BJ (cell line): ENCODE data around the gene TBX15. TPM values are rescaled to one million over a fixed set of nuclear protein-coding genes. Genes with fewer than 3 reads are reported as not detected.
A peak's percentile ranks its signal among the peaks of the same experiment; 100 is the strongest.

Experiments
- CTCF ChIA-PET: fragments of 350-600 bp; formaldehyde crosslinking; extraction: SDS; loops from one replicate; lab custom pipeline; 2021; ENCODE audit warnings: antibody characterized with exemption, inconsistent platforms; lab: Yijun Ruan, JAX
- POLR2A ChIA-PET: fragments of 300-600 bp; sonication (Branson Sonifier 250); formaldehyde crosslinking; extraction: SDS; loops from one replicate; lab custom pipeline; 2021; ENCODE audit warnings: antibody characterized with exemption; lab: Charles Lee
- DNase-seq: peaks from one replicate; pipeline ENCODE4 v3.0.0-alpha.2; 2011; ENCODE audit warnings: low read depth
- H3K27me3 ChIP-seq: 2 replicates; pipeline ENCODE4 v1.6.0; 2011; ENCODE audit warnings: low read length; ENCODE audit not compliant: control insufficient read depth, insufficient read depth
- H3K36me3 ChIP-seq: 2 replicates; pipeline ENCODE4 v1.5.1; 2011; ENCODE audit warnings: low read length; ENCODE audit not compliant: control insufficient read depth, insufficient read depth
- H3K4me3 ChIP-seq: 2 replicates; pipeline ENCODE4 v1.5.1; 2011; ENCODE audit warnings: low read depth, mild to moderate bottlenecking, control low read depth, low read length
- polyA plus RNA-seq: library from polyadenylated mRNA; depleted of rRNA; stranded (reverse); fragments of >200 nt; gene quantifications from 2 replicates; pipeline ENCODE4 v1.2.3, GENCODE V29; 2011
- TF ChIP-seq, protein P1 (sequence below): IDR thresholded peaks from 2 replicates; pipeline ENCODE4 v1.5.1; 2011; ENCODE audit warnings: low read depth, mild to moderate bottlenecking, control low read depth, inconsistent platforms, low read length, moderate library complexity; ENCODE audit not compliant: insufficient read depth

The TBX15 gene
- polyA plus RNA-seq, 1 experiment: 14.8 TPM

DNA sequence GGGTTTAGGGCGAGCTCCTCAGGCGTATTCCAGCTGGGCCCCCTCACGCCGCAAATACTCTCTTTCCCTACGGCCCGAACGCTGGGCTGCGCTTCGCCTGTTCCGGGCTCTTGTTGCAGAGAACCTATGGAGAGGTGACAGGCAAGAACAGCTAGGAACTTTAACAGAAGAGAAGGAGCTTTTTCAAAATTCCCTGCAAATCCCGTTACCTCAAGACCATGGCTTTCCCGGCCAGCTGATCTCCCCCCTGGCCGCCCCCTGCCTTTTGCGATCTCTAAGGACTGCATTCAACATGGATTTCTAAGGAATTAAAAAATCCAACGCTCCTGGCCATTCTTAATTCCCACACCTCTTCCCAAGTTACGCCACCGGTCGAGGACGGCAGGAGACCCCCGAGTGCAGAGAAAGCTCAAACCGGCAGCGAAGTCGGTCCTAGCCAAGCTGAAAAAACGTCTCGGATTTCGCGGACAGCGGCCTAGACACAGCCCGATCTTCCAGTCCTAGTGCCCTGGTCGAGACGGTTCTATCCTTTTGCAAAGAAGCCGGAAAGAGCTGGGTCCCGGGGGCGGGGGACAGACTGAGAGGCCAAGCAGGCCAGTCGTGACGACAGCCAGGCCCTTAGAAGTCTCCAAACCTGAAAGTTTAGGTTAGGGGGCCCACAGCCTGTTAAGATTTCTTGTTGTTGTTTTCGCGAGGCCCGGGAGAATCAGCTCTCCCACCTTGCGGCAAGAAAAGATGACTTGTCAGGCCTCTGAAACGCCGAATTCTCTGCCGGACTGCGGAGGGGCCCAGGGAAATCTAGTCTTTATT is 1.1 kb upstream of the TBX15 start:
- no peak overlapping the region for H3K4me3 ChIP-seq
- ChIA-PET POLR2A (no interaction called here), CTCF (no interaction called here)
- H3K27me3 ChIP-seq: peaks cover 1% of the 10 kb centered on the region
- TF ChIP-seq, protein P1, sequence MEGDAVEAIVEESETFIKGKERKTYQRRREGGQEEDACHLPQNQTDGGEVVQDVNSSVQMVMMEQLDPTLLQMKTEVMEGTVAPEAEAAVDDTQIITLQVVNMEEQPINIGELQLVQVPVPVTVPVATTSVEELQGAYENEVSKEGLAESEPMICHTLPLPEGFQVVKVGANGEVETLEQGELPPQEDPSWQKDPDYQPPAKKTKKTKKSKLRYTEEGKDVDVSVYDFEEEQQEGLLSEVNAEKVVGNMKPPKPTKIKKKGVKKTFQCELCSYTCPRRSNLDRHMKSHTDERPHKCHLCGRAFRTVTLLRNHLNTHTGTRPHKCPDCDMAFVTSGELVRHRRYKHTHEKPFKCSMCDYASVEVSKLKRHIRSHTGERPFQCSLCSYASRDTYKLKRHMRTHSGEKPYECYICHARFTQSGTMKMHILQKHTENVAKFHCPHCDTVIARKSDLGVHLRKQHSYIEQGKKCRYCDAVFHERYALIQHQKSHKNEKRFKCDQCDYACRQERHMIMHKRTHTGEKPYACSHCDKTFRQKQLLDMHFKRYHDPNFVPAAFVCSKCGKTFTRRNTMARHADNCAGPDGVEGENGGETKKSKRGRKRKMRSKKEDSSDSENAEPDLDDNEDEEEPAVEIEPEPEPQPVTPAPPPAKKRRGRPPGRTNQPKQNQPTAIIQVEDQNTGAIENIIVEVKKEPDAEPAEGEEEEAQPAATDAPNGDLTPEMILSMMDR: no peak
- no peak for DNase-seq
- H3K36me3 ChIP-seq: no peaks in the 10 kb centered on the region

DNA sequence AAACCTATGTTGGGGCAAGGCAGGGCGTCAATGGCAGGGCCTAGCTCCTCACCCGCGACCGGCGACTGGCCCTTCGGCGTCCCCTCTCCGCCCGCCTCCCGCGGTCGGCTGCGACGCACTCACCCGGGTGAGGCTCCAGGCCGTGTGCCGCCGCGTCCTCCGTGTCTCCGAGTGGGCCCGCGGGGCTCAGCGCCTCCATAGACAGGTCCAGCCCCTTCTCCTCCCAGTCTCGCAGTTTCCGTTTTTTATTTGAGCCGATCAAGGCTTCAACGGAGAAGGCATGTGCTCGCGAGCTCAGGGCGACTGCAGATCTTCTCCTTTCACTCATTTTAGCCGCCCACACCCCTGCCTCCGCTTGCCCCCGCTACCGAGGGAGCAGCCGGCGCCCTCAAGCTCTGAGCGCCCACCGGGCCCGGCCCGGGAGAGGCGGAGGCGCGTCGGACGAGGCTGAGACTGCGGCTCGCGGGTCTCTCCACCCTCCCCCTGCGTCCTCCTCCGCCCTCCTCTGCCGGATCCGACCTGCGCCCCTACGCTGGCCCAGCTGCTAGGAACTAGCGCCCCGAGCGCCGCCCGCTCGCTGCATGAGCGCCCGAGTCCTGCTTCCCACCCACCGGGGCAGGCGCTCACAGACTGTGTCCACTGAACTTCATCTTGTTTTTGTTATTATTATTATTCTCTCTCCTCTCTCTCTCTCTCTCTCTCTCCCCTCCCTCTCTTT is 516 bp downstream of the TBX15 start:
- POLR2A ChIA-PET: interaction anchor here (0.5 kb wide), 1 partner anchor 10 kb away, joined by 3 read pairs; no protein-coding TSS in a partner anchor
- no peak for DNase-seq
- H3K36me3 ChIP-seq: no peaks in the 10 kb centered on the region
- H3K4me3 ChIP-seq: peak overlapping the region; percentile 67
- TF ChIP-seq, protein P1: no peak
- CTCF ChIA-PET: interaction anchor here (0.6 to 1.5 kb wide), 4 partner anchors 10 to 112 kb away, joined by 3 to 4 read pairs (median 4); no protein-coding TSS in a partner anchor
- H3K27me3 ChIP-seq: peaks cover 1% of the 10 kb centered on the region

DNA sequence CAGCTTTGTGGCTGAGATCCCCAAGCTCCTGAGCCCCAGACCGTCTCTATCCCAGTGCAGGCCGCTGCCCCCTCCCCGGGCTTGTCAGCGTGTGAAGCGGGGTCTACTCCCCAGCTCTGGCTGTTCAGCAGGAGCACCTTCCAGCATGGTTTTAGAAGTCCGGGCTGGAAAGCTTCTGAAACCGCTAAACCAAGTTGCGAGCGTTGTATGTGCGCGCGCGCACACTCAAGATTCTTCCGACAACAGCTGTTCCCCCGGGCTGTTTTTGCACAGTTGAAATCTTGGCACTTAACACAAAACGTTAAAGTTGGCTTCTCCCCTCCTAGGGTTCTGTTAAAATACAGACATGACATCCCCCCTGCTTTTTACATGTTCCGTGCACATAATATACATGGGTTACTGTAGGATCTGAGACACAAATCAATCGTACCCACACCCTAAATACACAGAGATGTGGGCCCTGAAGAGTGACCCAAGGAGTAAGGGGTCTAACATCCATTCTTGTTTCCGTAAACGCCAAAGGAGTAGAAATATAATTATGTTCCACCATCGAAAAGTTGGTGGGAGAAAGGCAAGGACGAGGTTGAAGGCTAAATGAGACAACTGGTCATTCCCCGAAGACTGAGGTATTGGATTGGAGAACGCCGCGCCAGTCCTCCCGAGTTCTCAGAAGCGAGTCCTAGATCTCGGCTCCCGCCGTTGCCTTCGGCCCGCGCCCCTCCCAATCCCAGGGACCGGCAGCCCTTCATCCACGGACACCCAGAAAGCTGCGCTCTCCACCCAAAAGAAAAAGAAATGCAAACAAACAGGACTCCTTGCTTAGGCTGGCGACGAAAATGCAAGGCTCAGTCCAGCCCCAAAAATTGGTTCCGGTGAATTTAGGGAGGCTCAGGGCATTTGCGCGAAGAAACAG is 1.3 kb downstream of the TBX15 start:
- TF ChIP-seq, protein P1: no peak
- DNase-seq: no peak
- ChIA-PET POLR2A (interaction anchor here (0.6 kb wide), 1 partner anchor 94 kb away, joined by 3 read pairs; no protein-coding TSS in a partner anchor), CTCF (interaction anchor here (0.6 to 1.9 kb wide), 6 partner anchors 9 to 113 kb away, joined by 3 to 8 read pairs (median 4); no protein-coding TSS in a partner anchor)
- H3K27me3 ChIP-seq: peaks cover 1% of the 10 kb centered on the region
- peak overlapping the region; percentile 67 for H3K4me3 ChIP-seq
- H3K36me3 ChIP-seq: no peaks in the 10 kb centered on the region

DNA sequence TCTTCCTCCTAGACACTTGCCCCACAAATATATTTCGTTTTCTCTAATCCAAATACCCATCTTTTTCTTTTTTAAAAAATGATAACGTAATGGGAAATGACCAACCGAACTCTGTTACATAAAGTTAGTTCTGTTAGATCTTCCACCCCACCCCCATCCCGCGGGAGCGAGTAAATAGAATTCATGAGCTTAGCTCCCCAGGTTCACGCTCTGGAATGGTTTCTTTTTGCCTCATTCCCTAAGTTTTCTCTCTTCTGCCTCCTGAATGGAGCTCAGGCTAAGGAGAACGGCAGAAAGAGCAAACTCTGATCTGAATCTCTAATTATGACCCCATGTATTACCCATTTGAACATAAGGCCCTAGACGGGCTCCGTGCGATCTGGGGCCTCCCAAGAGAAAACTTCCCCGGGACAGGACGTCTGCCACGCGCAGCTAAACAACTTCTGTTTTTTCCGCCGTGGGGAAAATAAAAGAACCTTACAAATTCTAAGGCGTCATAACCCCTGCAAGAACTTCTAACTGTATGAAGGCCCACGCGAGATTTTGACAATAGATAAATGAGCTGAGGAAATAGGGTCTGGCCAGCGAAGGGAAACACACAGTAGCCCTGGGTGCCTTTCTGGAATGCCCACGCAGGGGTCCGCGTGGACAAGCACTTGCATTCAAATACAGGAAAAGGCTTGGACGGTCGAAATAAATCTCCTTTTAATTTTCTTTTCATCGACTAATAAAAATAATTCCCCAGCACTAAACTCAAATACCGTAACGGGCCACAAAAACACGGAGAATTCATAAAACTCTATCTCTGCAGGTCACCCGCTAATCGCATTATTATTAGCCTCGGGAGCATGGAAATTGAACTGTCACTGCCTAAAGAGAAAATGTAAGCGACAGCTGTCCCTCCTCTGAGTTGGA is 2.2 kb downstream of the TBX15 start:
- TF ChIP-seq, protein P1: no peak
- ChIA-PET POLR2A (interaction anchor here (0.6 kb wide), 2 partner anchors 53 to 95 kb away, joined by 3 read pairs; no protein-coding TSS in a partner anchor), CTCF (interaction anchor here (1.1 to 1.9 kb wide), 4 partner anchors 8 to 23 kb away, joined by 3 to 8 read pairs (median 4); no protein-coding TSS in a partner anchor)
- DNase-seq: no peak
- peaks cover 1% of the 10 kb centered on the region for H3K27me3 ChIP-seq
- no peaks in the 10 kb centered on the region for H3K36me3 ChIP-seq
- peak overlapping the region; percentile 67 for H3K4me3 ChIP-seq
